MM.1S (cell line): ENCODE measurements around the gene AGAP1.

Source experiments
- EZH2 ChIP-seq: fragments of 300-600 bp; sonication (generic); optimal IDR thresholded peaks from 2 replicates; pipeline ENCODE3; 2017; ENCODE audit warnings: low read depth, mild to moderate bottlenecking, antibody characterized with exemption, low read length, mixed read lengths
- EZH2phosphoT487 ChIP-seq: fragments of 300-600 bp; sonication (generic); IDR thresholded peaks from 2 replicates; pipeline ENCODE4 v1.6.1; 2018; ENCODE audit warnings: antibody characterized with exemption, low read length
- TF ChIP-seq, protein P1 (sequence below): fragments of 300-600 bp; sonication (generic); IDR thresholded peaks from 2 replicates; pipeline ENCODE4 v1.5.1; 2016; ENCODE audit warnings: antibody characterized with exemption, low read length, mixed read lengths

DNA sequence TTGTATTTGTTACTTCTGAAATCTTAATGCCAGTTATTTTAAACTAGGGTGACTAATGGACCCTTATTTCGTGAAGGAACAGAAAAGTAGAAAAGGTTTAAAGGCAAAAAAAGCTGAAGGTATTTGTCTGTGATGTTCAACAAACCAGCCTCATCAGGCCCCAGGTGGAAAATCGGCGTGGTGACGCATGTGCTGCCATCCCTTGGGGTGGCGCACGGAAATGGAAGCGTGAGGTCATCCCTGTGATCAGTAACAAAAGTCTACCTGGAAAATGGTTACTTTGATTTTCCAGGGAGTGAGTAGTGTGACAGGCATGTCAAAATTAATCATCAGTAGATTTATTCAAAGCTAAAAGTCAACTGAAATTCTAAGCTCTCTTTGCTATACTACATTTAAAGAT is 361.2 kb downstream of the AGAP1 start:
- TF ChIP-seq, protein P1, sequence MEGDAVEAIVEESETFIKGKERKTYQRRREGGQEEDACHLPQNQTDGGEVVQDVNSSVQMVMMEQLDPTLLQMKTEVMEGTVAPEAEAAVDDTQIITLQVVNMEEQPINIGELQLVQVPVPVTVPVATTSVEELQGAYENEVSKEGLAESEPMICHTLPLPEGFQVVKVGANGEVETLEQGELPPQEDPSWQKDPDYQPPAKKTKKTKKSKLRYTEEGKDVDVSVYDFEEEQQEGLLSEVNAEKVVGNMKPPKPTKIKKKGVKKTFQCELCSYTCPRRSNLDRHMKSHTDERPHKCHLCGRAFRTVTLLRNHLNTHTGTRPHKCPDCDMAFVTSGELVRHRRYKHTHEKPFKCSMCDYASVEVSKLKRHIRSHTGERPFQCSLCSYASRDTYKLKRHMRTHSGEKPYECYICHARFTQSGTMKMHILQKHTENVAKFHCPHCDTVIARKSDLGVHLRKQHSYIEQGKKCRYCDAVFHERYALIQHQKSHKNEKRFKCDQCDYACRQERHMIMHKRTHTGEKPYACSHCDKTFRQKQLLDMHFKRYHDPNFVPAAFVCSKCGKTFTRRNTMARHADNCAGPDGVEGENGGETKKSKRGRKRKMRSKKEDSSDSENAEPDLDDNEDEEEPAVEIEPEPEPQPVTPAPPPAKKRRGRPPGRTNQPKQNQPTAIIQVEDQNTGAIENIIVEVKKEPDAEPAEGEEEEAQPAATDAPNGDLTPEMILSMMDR = no peak
- TF ChIP-seq EZH2phosphoT487 (no peak), EZH2 (no peak)
